Activated CD4-positive, alpha-beta T cell treated with anti-CD3 and anti-CD28 coated beads for 36 hours (primary cell): ENCODE results near the gene LSR. TPM values are rescaled to one million over a fixed set of nuclear protein-coding genes. Genes with fewer than 3 reads are reported as not detected.

Experiments used
- ATAC-seq: fragments of 200-7000 bp; cut with Tn5 transposase; one replicate; pipeline ENCODE4 v1.10.0; 2021; ENCODE audit warnings: mild to moderate bottlenecking, moderate library complexity
- CTCF ChIA-PET: fragments of 350-600 bp; sonication (Branson Sonifier 250); formaldehyde crosslinking; loops from one replicate; lab custom pipeline; 2021; ENCODE audit warnings: antibody characterized with exemption; lab: Charles Lee
- POLR2A ChIA-PET: fragments of 350-600 bp; sonication (Branson Sonifier 250); formaldehyde crosslinking; loops from one replicate; lab custom pipeline; 2021; ENCODE audit warnings: antibody characterized with exemption, inconsistent platforms; lab: Charles Lee
- DNase-seq: peaks from one replicate; pipeline ENCODE4 v3.0.0-alpha.2; 2020
- H3K27ac Mint-ChIP-seq: one replicate; pipeline ENCODE4 v1.8.0; 2021; ENCODE audit warnings: mixed read lengths
- H3K27me3 Mint-ChIP-seq: one replicate; pipeline ENCODE4 v1.8.0; 2021; ENCODE audit warnings: mixed read lengths
- H3K36me3 Mint-ChIP-seq: one replicate; pipeline ENCODE4 v1.8.0; 2021; ENCODE audit warnings: low read depth, mixed read lengths
- H3K4me1 Mint-ChIP-seq: one replicate; pipeline ENCODE4 v1.8.0; 2021; ENCODE audit warnings: mixed read lengths
- H3K4me3 Mint-ChIP-seq: one replicate; pipeline ENCODE4 v1.8.0; 2021; ENCODE audit warnings: mild to moderate bottlenecking, moderate library complexity, mixed read lengths
- H3K9me3 Mint-ChIP-seq: one replicate; pipeline ENCODE4 v1.8.0; 2021; ENCODE audit warnings: low read depth, mixed read lengths
- intact Hi-C, 2 experiments: fragments of 100-400 bp; cut with DNase I in 1 of 2; cut with micrococcal nuclease in 1 of 2; formaldehyde crosslinking; loops; one replicate each; pipeline versions ENCODE4 v1.14.2 to v1.15.1; 2022 to 2024; cut with DNase I, micrococcal nuclease
- total RNA-seq, 2 experiments: library from RNA; stranded (reverse); gene quantifications; one replicate each; pipeline ENCODE4 v1.2.3, GENCODE V29; 2021

Gene LSR
- total RNA-seq, 2 experiments from 2014 or later: 10.0 to 12.2 TPM

DNA sequence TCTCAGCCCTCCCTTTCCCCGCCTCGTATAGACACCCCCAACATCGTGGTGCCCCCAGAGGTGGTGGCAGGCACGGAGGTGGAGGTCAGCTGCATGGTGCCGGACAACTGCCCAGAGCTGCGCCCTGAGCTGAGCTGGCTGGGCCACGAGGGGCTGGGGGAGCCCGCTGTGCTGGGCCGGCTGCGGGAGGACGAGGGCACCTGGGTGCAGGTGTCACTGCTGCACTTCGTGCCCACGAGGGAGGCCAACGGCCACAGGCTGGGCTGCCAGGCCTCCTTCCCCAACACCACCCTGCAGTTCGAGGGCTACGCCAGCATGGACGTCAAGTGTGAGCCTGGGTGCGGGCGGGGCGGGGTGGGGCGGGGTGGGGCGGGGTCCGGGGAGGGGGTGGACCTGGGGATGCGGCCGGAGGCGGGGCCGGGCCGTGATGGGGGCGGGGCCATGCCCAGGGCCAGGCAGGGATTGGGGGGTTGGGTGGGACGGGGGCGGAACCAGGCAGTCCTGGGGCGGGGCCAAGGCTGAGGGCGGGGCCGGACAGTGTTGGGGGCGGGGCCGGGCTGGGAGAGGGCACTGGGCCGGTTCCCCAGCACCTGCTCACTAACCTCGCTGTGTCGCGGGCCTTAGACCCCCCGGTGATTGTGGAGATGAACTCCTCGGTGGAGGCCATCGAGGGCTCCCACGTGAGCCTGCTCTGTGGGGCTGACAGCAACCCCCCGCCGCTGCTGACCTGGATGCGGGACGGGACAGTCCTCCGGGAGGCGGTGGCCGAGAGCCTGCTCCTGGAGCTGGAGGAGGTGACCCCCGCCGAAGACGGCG lies 50.9 kb downstream of the LSR start:
- no peaks in the 10 kb centered on the region for H3K36me3 Mint-ChIP-seq
- DNase-seq (peak; percentile 36), ATAC-seq (no peak)
- H3K27ac Mint-ChIP-seq: no peak overlapping the region
- ChIA-PET POLR2A (no interaction called here), CTCF (no interaction called here)
- H3K4me3 Mint-ChIP-seq: no peak overlapping the region
- intact Hi-C loops: no loop called here
- H3K9me3 Mint-ChIP-seq: no peaks in the 10 kb centered on the region
- H3K27me3 Mint-ChIP-seq: no peaks in the 10 kb centered on the region
- H3K4me1 Mint-ChIP-seq: peaks cover 8% of the 10 kb centered on the region

GRCh38 chr19:35300339-35300649 lies 51.5 kb downstream of the LSR start:
- Mint-ChIP-seq H3K27me3 (no peaks in the 10 kb centered on the region), H3K27ac (no peak overlapping the region), H3K36me3 (no peaks in the 10 kb centered on the region), H3K9me3 (no peaks in the 10 kb centered on the region), H3K4me1 (peaks cover 8% of the 10 kb centered on the region), H3K4me3 (no peak overlapping the region)
- CTCF ChIA-PET: no interaction called here
- DNase-seq (no peak), ATAC-seq (no peak)
- intact Hi-C loops: no loop called here
- POLR2A ChIA-PET: no interaction called here

DNA sequence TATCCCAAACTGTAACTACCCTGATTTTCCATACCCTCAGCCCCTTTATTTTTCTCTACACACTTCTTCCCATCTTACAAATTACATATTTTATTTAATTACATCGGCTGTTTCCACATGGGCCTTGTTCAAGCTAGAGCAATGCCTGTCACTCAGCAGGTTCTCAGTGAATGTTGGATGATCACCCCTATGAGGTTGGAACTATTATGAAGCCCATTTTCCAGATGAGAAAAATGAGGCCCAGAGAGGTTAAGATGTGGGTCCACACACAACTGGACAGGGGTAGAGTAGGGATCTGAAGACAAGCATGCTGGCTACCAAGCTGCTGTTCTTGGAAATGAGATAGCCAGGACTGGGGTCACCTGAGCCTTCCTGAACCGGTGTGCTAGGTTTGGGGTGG lies 53.2 kb downstream of the LSR start:
- Mint-ChIP-seq H3K4me1 (no peaks in the 10 kb centered on the region), H3K36me3 (no peaks in the 10 kb centered on the region), H3K27ac (no peak overlapping the region), H3K4me3 (no peak overlapping the region), H3K9me3 (no peaks in the 10 kb centered on the region), H3K27me3 (no peaks in the 10 kb centered on the region)
- ATAC-seq: no peak
- intact Hi-C loops: no loop called here
- ChIA-PET CTCF (no interaction called here), POLR2A (no interaction called here)
- DNase-seq: no peak

DNA sequence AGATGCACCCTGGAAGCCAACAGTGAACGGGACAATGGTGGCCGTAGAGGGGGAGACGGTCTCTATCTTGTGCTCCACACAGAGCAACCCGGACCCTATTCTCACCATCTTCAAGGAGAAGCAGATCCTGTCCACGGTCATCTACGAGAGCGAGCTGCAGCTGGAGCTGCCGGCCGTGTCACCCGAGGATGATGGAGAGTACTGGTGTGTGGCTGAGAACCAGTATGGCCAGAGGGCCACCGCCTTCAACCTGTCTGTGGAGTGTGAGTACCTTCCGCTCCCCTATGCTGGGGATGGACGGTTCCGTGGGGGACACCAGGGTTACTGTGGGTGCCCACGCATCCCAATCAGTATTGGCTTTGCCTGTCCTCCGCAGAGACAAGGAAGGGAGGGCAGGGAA lies 53.6 kb downstream of the LSR start:
- no peaks in the 10 kb centered on the region for H3K4me1 Mint-ChIP-seq
- ATAC-seq: no peak
- intact Hi-C loops: no loop called here
- H3K27ac Mint-ChIP-seq: no peak overlapping the region
- ChIA-PET POLR2A (no interaction called here), CTCF (no interaction called here)
- H3K9me3 Mint-ChIP-seq: no peaks in the 10 kb centered on the region
- DNase-seq: no peak
- H3K4me3 Mint-ChIP-seq: no peak overlapping the region
- H3K27me3 Mint-ChIP-seq: no peaks in the 10 kb centered on the region
- no peaks in the 10 kb centered on the region for H3K36me3 Mint-ChIP-seq

- Mint-ChIP-seq H3K36me3 (no peaks in the 10 kb centered on the region), H3K27me3 (no peaks in the 10 kb centered on the region), H3K9me3 (no peaks in the 10 kb centered on the region), H3K4me1 (no peaks in the 10 kb centered on the region), H3K4me3 (no peak overlapping the region), H3K27ac (no peak overlapping the region)
- DNase-seq: no peak
- ChIA-PET CTCF (interaction anchor here (0.6 kb wide), 1 partner anchor 205 kb away, joined by 3 read pairs; no protein-coding TSS in a partner anchor), POLR2A (no interaction called here)
- intact Hi-C loops: no loop called here
- ATAC-seq: no peak
Observed at GRCh38 chr19:35303357-35303915, 54.6 kb downstream of the LSR start.

- no peaks in the 10 kb centered on the region for H3K36me3 Mint-ChIP-seq
- no peak for DNase-seq
- H3K27ac Mint-ChIP-seq: no peak overlapping the region
- CTCF ChIA-PET: interaction anchor here (0.6 kb wide), 2 partner anchors 125 to 204 kb away, joined by 3 read pairs; no protein-coding TSS in a partner anchor
- no peaks in the 10 kb centered on the region for H3K9me3 Mint-ChIP-seq
- H3K27me3 Mint-ChIP-seq: no peaks in the 10 kb centered on the region
- ATAC-seq: no peak
- intact Hi-C loops: no loop called here
- no peaks in the 10 kb centered on the region for H3K4me1 Mint-ChIP-seq
- POLR2A ChIA-PET: no interaction called here
- no peak overlapping the region for H3K4me3 Mint-ChIP-seq
Observed at GRCh38 chr19:35304036-35304435, 55.2 kb downstream of the LSR start.

DNA sequence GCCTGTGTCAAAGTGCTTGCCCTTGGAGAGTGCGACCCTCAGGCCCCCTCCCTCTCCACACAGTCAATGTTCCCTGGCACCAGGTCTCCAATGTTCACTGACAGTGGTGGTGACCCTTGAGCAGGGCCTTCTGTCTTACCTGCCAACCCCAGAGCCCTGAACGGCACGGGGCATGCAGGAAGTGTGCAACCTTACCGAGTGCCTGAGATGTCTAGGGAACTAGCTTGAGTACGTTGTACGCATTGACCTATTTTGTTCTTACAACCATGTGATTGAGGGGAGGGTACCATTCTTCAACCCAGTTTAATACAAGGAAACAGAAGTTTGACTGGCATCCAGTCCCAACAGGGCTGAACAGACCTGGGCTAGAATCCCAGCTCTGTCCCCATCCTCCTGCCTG lies 56.4 kb downstream of the LSR start:
- ATAC-seq (no peak), DNase-seq (no peak)
- intact Hi-C loops: no loop called here
- CTCF ChIA-PET: interaction anchor here (0.6 kb wide), 1 partner anchor 190 kb away, joined by 3 read pairs; the partner anchor contains the start of gene FXYD3
- H3K4me3 Mint-ChIP-seq: no peak overlapping the region
- no peaks in the 10 kb centered on the region for H3K36me3 Mint-ChIP-seq
- no peaks in the 10 kb centered on the region for H3K9me3 Mint-ChIP-seq
- H3K4me1 Mint-ChIP-seq: no peaks in the 10 kb centered on the region
- POLR2A ChIA-PET: no interaction called here
- no peak overlapping the region for H3K27ac Mint-ChIP-seq
- H3K27me3 Mint-ChIP-seq: no peaks in the 10 kb centered on the region

- Mint-ChIP-seq H3K4me1 (no peaks in the 10 kb centered on the region), H3K27ac (no peak overlapping the region), H3K9me3 (no peaks in the 10 kb centered on the region), H3K4me3 (no peak overlapping the region), H3K36me3 (no peaks in the 10 kb centered on the region), H3K27me3 (no peaks in the 10 kb centered on the region)
- intact Hi-C loops: loop anchor here in 1 of 2 experiments (1.0 kb wide), 1 partner anchor 162 kb away; no protein-coding TSS in a partner anchor
- peak; percentile 52 for DNase-seq
- ATAC-seq: peak; percentile 51
- ChIA-PET CTCF (interaction anchor here (0.9 to 1.1 kb wide), 2 partner anchors 47 to 189 kb away, joined by 4 read pairs; no protein-coding TSS in a partner anchor), POLR2A (no interaction called here)
Observed at GRCh38 chr19:35306473-35307246, 57.9 kb downstream of the LSR start.

DNA sequence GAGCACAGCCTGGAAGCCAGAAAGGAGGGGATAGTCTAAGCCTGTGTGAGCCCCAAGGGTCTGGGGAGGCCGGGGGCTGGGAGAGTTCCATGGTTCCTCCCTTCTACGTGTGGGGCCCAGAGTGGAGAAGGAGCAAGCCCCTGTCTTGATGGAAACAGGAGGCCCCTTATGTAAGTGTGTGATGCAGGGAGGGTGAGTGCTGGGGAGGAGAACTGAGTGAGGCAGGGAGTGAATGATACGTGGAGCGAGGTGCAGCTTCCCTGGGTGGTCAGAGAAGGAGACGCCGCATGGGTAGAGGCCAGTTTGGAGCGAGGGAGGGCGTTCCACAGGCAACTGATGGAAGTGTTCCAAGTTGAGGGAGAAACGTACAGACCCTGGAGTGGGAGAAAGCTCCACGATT lies 59.1 kb downstream of the LSR start:
- DNase-seq: no peak
- H3K4me1 Mint-ChIP-seq: no peaks in the 10 kb centered on the region
- no peaks in the 10 kb centered on the region for H3K27me3 Mint-ChIP-seq
- POLR2A ChIA-PET: no interaction called here
- no peak overlapping the region for H3K4me3 Mint-ChIP-seq
- no peaks in the 10 kb centered on the region for H3K36me3 Mint-ChIP-seq
- intact Hi-C loops: no loop called here
- ATAC-seq: no peak
- CTCF ChIA-PET: interaction anchor here (1.0 kb wide), 1 partner anchor 45 kb away, joined by 3 read pairs; no protein-coding TSS in a partner anchor
- H3K9me3 Mint-ChIP-seq: no peaks in the 10 kb centered on the region
- peak overlapping the region; percentile 20 for H3K27ac Mint-ChIP-seq

DNA sequence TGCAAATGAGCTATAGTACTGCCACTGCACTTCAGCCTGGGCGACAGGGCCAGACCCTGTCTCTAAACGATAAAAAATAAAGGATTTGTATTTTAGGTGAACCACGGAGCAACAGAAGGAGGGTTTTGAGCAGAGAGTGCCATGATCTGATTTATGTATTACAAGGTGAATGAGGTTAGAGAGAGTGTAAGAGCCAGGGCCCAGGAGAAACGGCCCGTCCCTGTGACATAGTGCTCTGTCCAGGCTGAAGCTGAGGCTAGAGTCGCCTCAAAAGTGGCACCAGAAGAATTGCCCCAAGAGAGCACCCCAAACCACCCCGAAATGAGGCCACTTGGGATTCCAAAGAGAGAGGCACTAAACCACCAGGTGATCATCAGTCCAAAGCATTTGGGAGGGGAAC lies 60.1 kb downstream of the LSR start:
- no peaks in the 10 kb centered on the region for H3K4me1 Mint-ChIP-seq
- DNase-seq (no peak), ATAC-seq (no peak)
- ChIA-PET POLR2A (no interaction called here), CTCF (no interaction called here)
- no peaks in the 10 kb centered on the region for H3K27me3 Mint-ChIP-seq
- H3K9me3 Mint-ChIP-seq: no peaks in the 10 kb centered on the region
- intact Hi-C loops: no loop called here
- H3K27ac Mint-ChIP-seq: no peak overlapping the region
- H3K36me3 Mint-ChIP-seq: no peaks in the 10 kb centered on the region
- H3K4me3 Mint-ChIP-seq: no peak overlapping the region

DNA sequence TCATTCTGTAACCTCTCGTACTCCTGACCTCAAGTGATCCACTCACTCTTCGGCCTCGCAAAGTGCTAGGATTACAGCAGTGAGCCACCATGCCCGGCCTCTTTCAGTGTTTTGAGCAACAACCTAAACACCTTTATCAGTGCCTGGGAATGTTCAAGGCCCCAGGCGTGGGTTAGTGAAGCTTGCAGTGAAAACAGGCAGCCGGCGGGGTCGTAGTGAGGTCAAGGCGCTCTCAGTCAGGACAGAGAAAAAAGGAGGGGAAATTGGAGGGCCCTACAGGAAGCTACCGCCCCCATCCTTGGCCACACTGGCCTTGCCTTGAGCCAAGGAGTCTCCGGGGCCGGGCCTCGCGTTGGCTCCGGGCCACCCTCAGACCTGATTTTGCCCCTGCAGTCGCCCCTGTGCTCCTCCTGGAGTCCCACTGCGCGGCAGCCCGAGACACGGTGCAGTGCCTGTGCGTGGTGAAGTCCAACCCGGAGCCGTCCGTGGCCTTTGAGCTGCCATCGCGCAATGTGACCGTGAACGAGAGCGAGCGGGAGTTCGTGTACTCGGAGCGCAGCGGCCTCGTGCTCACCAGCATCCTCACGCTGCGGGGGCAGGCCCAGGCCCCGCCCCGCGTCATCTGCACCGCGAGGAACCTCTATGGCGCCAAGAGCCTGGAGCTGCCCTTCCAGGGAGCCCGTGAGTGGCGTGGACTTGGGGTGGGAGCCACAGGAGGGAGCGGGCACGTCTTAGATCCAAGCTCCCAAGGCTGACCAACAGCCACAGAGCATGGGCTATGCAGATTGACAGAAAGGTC lies 60.9 kb downstream of the LSR start:
- no peak for ATAC-seq
- ChIA-PET CTCF (no interaction called here), POLR2A (no interaction called here)
- no peak for DNase-seq
- Mint-ChIP-seq H3K4me1 (no peaks in the 10 kb centered on the region), H3K27me3 (no peaks in the 10 kb centered on the region), H3K4me3 (no peak overlapping the region), H3K27ac (no peak overlapping the region), H3K9me3 (no peaks in the 10 kb centered on the region), H3K36me3 (no peaks in the 10 kb centered on the region)
- intact Hi-C loops: no loop called here
